Ascending aorta (tissue), 2 donors: ENCODE results near the gene CAMTA1. TPM values are rescaled to one million over a fixed set of nuclear protein-coding genes. Genes with fewer than 3 reads are reported as not detected.

ENCODE experiments used
- DNase-seq, 2 donors: peaks; one replicate each; pipeline ENCODE4 v3.0.0-alpha.2; 2019; ENCODE audit warnings: low spot score in 2 of 2
- H3K27ac ChIP-seq, 2 donors: fragments of 200-600 bp; sonication (generic); one replicate each; pipeline ENCODE4 v1.5.1; 2016 to 2017; ENCODE audit warnings: mild to moderate bottlenecking in 1 of 2
- H3K27me3 ChIP-seq: fragments of 200-600 bp; sonication (generic); one replicate; pipeline ENCODE4 v1.5.1; 2017
- H3K36me3 ChIP-seq, 2 donors: fragments of 200-600 bp; sonication (generic); one replicate each; pipeline ENCODE4 v1.5.1; 2016
- H3K4me1 ChIP-seq, 2 donors: fragments of 200-600 bp; sonication (generic); one replicate each; pipeline ENCODE4 v1.5.1; 2016 to 2017; ENCODE audit warnings: mild to moderate bottlenecking in 1 of 2
- H3K4me3 ChIP-seq, 2 donors: fragments of 200-600 bp; sonication (generic); one replicate each; pipeline ENCODE4 v1.5.1; 2016 to 2017; ENCODE audit warnings: mild to moderate bottlenecking in 1 of 2
- H3K9me3 ChIP-seq, 2 donors: fragments of 200-600 bp; sonication (generic); one replicate each; pipeline ENCODE4 v1.5.1; 2016
- CTCF ChIP-seq, 3 experiments: fragments of 200-600 bp in 2 of 3; fragments of 450-650 bp in 1 of 3; sonication (generic) in 2 of 3; IDR thresholded peaks; one replicate each; pipeline ENCODE4 v1.5.1; 2016 to 2019; ENCODE audit warnings: antibody characterized with exemption in 3 of 3, mild to moderate bottlenecking in 1 of 3, moderate library complexity in 1 of 3
- intact Hi-C: fragments of 100-400 bp; cut with DNase I; formaldehyde crosslinking; loops from one replicate; pipeline ENCODE4 v1.15.1; 2023
- total RNA-seq: library from RNA; depleted of rRNA; stranded (reverse); fragments of >200 nt; gene quantifications from one replicate; pipeline ENCODE4 v1.1.0, GENCODE V29; 2016

Gene CAMTA1
- total RNA-seq, 1 donor from 2014 or later = 53.3 TPM

GRCh38 chr1:7650801-7651200 lies 865.5 kb downstream of the CAMTA1 start:
- H3K4me1 ChIP-seq = no peaks in the 10 kb centered on the region
- H3K36me3 ChIP-seq = no peaks in the 10 kb centered on the region
- no peak overlapping the region for H3K27ac ChIP-seq
- H3K27me3 ChIP-seq = no peaks in the 10 kb centered on the region
- no peak overlapping the region for H3K4me3 ChIP-seq
- no peaks in the 10 kb centered on the region for H3K9me3 ChIP-seq
- intact Hi-C loops = no loop called here
- no peak for DNase-seq
- TF ChIP-seq CTCF (IDR thresholded peaks at IDR 0.05) = no peak

- DNase-seq = no peak
- no peaks in the 10 kb centered on the region for H3K27me3 ChIP-seq
- H3K4me1 ChIP-seq = no peaks in the 10 kb centered on the region
- no peaks in the 10 kb centered on the region for H3K9me3 ChIP-seq
- H3K4me3 ChIP-seq = no peak overlapping the region
- no peak overlapping the region for H3K27ac ChIP-seq
- H3K36me3 ChIP-seq = no peaks in the 10 kb centered on the region
- intact Hi-C loops = no loop called here
- no peak for TF ChIP-seq CTCF (IDR thresholded peaks at IDR 0.05)
These were observed 865.9 kb downstream of the CAMTA1 start for GRCh38 chr1:7651203-7651602.

- Histone ChIP-seq H3K4me3 (no peak overlapping the region), H3K4me1 (no peaks in the 10 kb centered on the region), H3K27ac (no peak overlapping the region), H3K9me3 (no peaks in the 10 kb centered on the region), H3K36me3 (no peaks in the 10 kb centered on the region), H3K27me3 (no peaks in the 10 kb centered on the region)
- intact Hi-C loops = no loop called here
- no peak for TF ChIP-seq CTCF (IDR thresholded peaks at IDR 0.05)
- DNase-seq = no peak
These were observed 866.8 kb downstream of the CAMTA1 start for GRCh38 chr1:7652061-7652460.

GRCh38 chr1:7652515-7653098 lies 867.4 kb downstream of the CAMTA1 start:
- no peak overlapping the region for H3K4me3 ChIP-seq
- H3K27me3 ChIP-seq = no peaks in the 10 kb centered on the region
- no peak for TF ChIP-seq CTCF (IDR thresholded peaks at IDR 0.05)
- H3K9me3 ChIP-seq = no peaks in the 10 kb centered on the region
- intact Hi-C loops = no loop called here
- no peak for DNase-seq
- H3K27ac ChIP-seq = no peak overlapping the region
- no peaks in the 10 kb centered on the region for H3K4me1 ChIP-seq
- no peaks in the 10 kb centered on the region for H3K36me3 ChIP-seq

GRCh38 chr1:7654725-7655124 lies 869.5 kb downstream of the CAMTA1 start:
- TF ChIP-seq CTCF (IDR thresholded peaks at IDR 0.05) = no peak
- Histone ChIP-seq H3K4me1 (no peaks in the 10 kb centered on the region), H3K27me3 (no peaks in the 10 kb centered on the region), H3K4me3 (no peak overlapping the region), H3K27ac (no peak overlapping the region), H3K9me3 (no peaks in the 10 kb centered on the region), H3K36me3 (no peaks in the 10 kb centered on the region)
- intact Hi-C loops = no loop called here
- no peak for DNase-seq

GRCh38 chr1:7655354-7655753 lies 870.1 kb downstream of the CAMTA1 start:
- no peak overlapping the region for H3K4me3 ChIP-seq
- no peaks in the 10 kb centered on the region for H3K36me3 ChIP-seq
- H3K27ac ChIP-seq = no peak overlapping the region
- H3K9me3 ChIP-seq = no peaks in the 10 kb centered on the region
- intact Hi-C loops = no loop called here
- no peak for DNase-seq
- H3K4me1 ChIP-seq = no peaks in the 10 kb centered on the region
- no peak for TF ChIP-seq CTCF (IDR thresholded peaks at IDR 0.05)
- H3K27me3 ChIP-seq = no peaks in the 10 kb centered on the region
